Measurements from ENCODE around the gene GNG13.

GNG13 gene

GRCh38 chr16:779561-779960 is 21.0 kb downstream of the GNG13 start:
- H3K27ac ChIP-seq (replicated peaks), result no peak overlapping the region
- no peak for DNase-seq (ENCODE audit: low read depth in 1 of 2, low spot score in 1 of 2)
- H3K4me3 ChIP-seq (replicated peaks; ENCODE audit: insufficient read depth, low read length), result no peak overlapping the region
- H3K27me3 ChIP-seq (ENCODE audit: insufficient read depth, poor library complexity, severe bottlenecking), result peaks cover 15% of the 10 kb centered on the region
- TF ChIP-seq GABPA (IDR thresholded peaks at IDR 0.05; ENCODE audit: low read depth), result no peak
- TF ChIP-seq REST (IDR thresholded peaks at IDR 0.05; ENCODE audit: insufficient replicate concordance, low read depth), result no peak
- TF ChIP-seq CTCF (IDR thresholded peaks at IDR 0.05; ENCODE audit: insufficient read depth, low read length), result no peak
- TF ChIP-seq POLR2AphosphoS5 (IDR thresholded peaks at IDR 0.05; ENCODE audit: low read depth), result no peak

GRCh38 chr16:778909-779527 is 21.5 kb downstream of the GNG13 start:
- Histone ChIP-seq H3K27me3 (ENCODE audit: insufficient read depth, poor library complexity, severe bottlenecking) (peaks cover 15% of the 10 kb centered on the region), H3K27ac (replicated peaks) (no peak overlapping the region), H3K4me3 (replicated peaks; ENCODE audit: insufficient read depth, low read length) (no peak overlapping the region)
- no peak for DNase-seq (ENCODE audit: low read depth in 1 of 2, low spot score in 1 of 2)
- no peak for TF ChIP-seq CTCF (IDR thresholded peaks at IDR 0.05; ENCODE audit: insufficient read depth, low read length)

GRCh38 chr16:778447-778846 is 22.1 kb downstream of the GNG13 start:
- peaks cover 15% of the 10 kb centered on the region for H3K27me3 ChIP-seq (ENCODE audit: insufficient read depth, poor library complexity, severe bottlenecking)
- H3K27ac ChIP-seq (replicated peaks), result no peak overlapping the region
- no peak for DNase-seq (ENCODE audit: low read depth in 1 of 2, low spot score in 1 of 2)
- H3K4me3 ChIP-seq (replicated peaks; ENCODE audit: insufficient read depth, low read length), result no peak overlapping the region
- TF ChIP-seq REST (IDR thresholded peaks at IDR 0.05; ENCODE audit: insufficient replicate concordance, low read depth), result no peak
- TF ChIP-seq SPI1 (IDR thresholded peaks at IDR 0.05; ENCODE audit: borderline replicate concordance, low read depth), result no peak
- TF ChIP-seq POLR2AphosphoS5 (IDR thresholded peaks at IDR 0.05; ENCODE audit: low read depth), result no peak
- no peak for TF ChIP-seq GABPA (IDR thresholded peaks at IDR 0.05; ENCODE audit: low read depth)

- no peak for DNase-seq (ENCODE audit: low read depth in 1 of 2, low spot score in 1 of 2)
Measured at GRCh38 chr16:777826-778225, 22.7 kb downstream of the GNG13 start.

More at GRCh38 chr16:777826-778225, 22.7 kb downstream of the GNG13 start:
- Histone ChIP-seq H3K4me3 (replicated peaks; ENCODE audit: insufficient read depth, low read length) (no peak overlapping the region), H3K27ac (replicated peaks) (no peak overlapping the region), H3K27me3 (ENCODE audit: insufficient read depth, poor library complexity, severe bottlenecking) (peaks cover 11% of the 10 kb centered on the region)
- TF ChIP-seq POLR2AphosphoS5 (IDR thresholded peaks at IDR 0.05; ENCODE audit: low read depth) (no peak), CTCF (IDR thresholded peaks at IDR 0.05; ENCODE audit: insufficient read depth, low read length) (no peak), SPI1 (IDR thresholded peaks at IDR 0.05; ENCODE audit: borderline replicate concordance, low read depth) (no peak), REST (IDR thresholded peaks at IDR 0.05; ENCODE audit: insufficient replicate concordance, low read depth) (no peak), GABPA (IDR thresholded peaks at IDR 0.05; ENCODE audit: low read depth) (no peak)

All from HL-60 (cell line).